GM18870 (cell line): ENCODE data around the gene SETD6.

Experiments used
- ATAC-seq: cut with Tn5 transposase; IDR thresholded peaks from one replicate; pipeline ENCODE4 v1.9.1; 2021; ENCODE audit warnings: moderate library complexity; ENCODE audit not compliant: unreplicated experiment

Gene SETD6

DNA sequence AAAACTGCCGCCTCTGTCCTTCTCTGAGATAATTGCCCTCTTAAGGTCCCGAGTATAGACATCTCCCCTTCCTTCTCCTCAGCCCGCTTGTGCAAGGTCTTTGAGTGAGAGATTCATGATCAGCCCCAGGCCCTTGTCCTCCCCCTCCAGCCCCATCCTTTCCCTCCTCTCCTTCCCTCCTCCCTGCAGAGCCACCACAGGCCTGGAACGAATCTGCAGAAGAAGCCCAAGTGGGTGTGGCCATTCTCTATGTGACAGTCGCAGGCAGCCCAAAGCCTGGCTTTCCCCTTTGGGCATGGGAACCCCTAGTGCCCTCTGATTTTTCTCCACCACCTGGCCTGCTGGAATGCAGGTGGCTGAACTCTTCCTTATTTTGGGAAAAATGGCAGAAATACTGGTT, 22.6 kb upstream of the SETD6 start:
- ATAC-seq, result no peak

DNA sequence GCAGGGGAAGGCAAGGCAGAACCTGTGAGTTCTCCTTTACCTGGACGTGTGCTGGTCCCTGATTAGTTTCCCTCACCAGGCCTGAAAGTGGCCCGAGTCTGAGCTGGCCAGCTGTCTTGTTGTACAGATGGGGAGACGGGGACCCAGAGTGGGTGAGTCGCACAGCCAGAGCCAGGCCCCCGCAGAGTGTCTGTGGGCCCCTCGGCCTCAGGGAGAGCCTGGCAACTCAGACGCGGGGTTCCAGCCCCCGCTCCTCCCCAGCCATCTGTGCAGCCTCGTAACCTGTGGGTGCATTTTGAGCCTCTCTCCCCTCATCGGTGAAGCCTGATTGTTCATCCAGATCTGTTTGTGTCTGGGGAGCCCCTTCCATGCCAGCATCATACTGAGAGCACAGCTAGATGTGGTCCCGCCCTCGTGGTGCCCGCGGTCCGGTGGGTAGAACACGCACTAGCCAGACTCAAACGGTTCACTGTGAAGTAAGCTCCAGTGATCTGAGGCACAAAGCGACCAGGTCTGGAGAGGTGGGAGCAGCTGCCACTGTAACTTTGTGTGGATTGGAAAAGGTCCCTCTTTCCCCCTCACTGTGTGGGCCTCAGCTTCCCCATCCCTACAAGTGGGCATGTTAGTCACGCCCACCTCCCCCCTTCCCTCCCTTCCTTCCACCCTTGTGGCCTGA, 21.4 kb upstream of the SETD6 start:
- no peak for ATAC-seq

DNA sequence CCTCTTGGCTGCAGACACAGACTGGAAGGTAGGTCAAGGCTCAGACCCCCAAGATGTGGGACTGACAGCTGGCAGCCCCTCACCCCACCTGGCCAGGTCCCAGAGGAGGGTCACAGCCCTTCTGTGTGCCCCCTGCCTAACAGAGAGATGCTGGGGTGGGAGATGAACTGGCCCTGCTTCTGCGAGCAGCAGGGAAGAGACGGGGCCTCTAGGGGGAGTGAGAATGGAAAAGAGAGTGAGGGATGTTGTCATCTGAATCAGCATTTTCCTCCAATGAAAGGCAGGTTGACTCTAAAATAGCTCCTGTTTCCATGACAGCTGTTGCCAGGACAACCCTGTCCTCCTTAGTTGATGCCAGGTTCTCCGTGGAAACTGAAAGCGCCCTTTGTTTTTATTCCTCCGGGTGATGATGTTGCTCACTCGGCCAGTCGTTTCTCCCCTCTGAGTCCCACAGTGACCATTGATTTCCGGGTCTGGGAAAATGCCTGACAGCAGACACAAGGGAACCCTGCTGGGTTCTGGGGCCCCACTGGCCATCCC, 20.3 kb upstream of the SETD6 start:
- peak; percentile 90 for ATAC-seq

DNA sequence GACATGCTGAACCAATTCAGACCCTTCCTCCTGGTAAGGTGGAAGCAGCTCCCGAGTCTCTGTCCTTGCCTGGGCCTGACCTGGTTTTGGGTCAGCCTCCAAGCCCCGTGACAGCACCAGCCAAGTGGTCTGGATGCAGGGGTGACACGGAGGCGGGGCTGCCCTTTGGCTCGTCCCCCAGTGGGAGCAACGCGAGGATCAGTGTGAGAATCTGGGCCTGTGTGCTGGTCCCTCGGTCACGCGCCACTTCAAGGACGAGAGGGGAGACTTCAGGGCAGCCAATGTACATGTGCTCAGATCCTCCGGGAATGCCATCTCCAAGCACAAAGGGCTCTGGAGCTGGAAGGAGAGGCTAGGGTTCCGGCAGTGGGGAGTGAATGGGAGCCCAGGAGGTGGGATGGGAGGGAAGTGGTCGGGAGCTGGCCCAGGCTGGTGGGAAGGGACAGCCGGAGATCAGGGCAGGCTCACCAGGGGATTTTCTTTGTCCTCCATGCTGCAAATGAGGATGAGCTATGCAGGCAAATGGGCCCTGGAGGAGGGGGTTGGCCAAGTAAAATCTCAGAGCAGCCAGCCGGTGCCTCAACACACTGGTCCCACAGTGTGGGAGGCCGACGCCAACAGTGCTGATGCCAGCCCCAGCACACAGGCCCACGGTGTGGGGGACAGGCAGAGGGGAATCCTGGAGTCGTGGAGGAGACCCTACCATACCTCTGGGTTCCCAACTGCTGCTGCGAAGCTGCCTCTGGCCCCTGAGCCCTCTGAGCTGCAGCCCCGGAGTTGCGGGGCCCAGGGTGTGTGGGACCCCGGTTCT, 19.6 kb upstream of the SETD6 start:
- no peak for ATAC-seq

DNA sequence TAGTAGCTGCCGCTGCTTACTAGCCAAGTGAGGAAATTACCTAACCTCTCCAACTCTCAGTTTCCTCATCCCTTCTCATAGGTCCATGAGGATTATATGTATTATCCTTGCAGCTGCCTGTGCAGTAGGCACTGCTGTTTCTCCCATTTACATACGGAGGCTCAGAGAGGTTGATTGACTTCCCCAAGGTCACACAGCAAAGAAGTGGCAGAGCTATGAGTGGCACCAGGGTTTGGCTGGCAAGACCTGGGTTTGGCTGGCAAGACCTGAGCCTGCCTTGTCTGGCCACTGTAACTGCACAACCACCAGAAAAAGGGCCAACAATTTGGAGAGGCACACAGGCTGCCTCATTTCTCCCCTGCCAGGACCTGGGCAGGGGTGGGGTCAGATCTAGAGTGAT, 17.8 kb upstream of the SETD6 start:
- ATAC-seq, result no peak

DNA sequence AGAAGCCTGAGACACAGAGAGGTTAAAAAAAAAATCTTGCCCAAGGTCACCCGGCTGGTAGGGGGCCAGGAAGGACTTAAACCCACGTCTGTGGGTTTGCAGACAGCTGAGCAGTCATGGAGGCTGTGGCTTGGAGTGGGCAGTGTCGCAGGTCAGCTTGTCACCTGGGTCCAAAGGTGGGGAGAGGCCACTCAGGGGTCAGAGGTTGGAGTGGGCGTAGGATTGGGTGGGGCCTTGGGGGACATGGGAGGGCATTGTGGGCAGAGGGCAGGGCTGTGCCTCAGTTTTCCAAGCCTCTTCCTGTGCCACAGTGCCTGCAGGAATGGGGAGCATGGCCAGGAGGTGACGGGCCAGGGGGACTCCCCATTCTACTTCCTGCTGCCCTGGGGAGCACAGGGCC, 17.4 kb upstream of the SETD6 start:
- no peak for ATAC-seq

DNA sequence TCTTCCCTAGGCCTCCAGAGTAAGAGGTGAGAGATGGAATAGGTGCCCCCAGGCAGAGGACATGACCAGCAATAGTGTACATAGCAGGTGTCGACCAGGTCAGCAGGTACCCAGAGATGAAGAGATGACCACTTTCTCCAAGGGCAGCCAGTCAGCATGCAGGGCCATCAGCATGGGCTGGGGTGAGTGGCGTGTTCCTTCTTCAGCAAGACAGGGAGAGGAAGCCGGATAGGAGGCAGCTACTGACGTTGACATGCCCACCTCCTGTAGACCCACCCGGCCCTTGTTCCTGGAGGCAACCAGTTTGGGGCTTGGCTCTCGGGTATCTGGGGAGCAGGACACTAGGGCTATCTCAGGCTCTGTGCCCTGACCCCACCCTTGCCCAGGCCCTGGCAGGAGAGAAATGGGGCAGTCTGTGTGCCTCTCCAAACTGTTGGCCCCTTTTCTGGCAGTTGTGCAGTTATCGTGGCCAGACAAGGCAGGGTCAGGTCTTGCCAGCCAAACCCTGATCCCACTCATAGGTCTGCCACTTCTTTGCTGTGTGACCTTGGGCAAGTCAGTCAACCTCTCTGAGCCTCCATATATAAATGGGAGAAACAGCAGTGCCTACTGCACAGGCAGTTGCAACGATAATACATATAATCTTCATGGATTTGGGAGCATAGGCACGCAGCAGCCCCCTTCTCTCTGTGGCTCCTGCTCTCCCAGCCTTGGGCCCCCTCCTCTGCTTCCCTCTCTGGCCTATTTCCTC, 16.8 kb upstream of the SETD6 start:
- no peak for ATAC-seq

DNA sequence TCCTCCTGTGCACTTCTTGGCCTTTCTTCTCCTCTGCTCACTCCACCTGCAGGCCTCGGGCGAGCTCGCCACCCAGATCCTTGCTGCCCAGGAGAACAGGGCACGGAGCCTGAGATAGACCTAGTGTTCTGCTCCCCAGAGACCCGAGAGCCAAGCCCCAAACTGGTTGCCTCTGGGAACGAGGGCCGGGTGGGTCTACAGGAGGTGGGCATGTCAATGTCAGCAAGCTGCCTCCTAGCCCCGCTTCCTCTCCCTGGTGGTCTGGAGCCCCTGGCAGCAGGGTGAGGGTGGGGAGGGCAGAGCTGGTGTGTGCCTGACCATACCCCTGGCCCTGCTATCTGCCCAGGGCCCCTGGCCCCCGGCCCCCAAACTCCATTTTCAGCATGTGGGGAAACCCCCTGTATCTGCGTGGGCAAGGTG, 16.2 kb upstream of the SETD6 start:
- no peak for ATAC-seq

DNA sequence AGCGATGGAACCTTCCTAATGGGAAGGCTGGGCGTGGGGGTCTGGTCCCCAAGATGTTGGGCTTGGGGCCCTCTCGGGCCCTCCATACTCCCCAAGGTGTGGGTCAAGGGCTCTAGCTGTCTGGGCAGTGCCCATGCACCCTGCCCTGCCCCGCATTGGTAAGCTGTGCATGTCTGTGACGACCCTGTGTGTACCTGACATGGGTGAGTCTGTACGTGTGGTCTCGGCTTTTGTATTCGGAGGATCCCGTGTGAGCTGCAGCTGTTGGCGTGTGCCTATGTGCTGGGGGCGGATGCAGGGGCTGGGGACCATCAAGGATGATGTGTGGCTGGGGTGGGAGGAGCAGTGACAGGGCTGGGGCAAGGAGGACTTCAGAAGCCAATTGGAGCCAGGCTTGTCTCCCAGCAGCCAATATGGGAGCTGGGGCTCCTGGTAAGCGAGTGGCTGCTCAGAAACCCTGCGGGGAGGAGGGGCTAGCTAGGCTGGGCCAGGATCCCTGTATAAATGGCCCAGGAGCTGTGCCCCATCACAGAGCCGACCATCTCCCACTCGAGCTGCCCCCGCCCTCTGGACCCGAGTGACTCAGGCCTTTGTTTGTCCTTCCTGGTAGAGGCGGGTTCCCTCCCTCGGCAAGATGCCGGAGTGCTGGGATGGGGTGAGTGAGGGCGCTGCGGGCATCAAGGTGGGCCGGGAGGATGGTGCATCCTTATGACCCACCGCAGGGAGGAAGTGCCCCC, 15.5 kb upstream of the SETD6 start, which contains the start of gene NDRG4:
Gene NDRG4, plus strand, starts transcription at position 529 of the 737 bp plus-strand sequence. Its CDS starts 106 bp downstream, at position 635.
- no peak for ATAC-seq

DNA sequence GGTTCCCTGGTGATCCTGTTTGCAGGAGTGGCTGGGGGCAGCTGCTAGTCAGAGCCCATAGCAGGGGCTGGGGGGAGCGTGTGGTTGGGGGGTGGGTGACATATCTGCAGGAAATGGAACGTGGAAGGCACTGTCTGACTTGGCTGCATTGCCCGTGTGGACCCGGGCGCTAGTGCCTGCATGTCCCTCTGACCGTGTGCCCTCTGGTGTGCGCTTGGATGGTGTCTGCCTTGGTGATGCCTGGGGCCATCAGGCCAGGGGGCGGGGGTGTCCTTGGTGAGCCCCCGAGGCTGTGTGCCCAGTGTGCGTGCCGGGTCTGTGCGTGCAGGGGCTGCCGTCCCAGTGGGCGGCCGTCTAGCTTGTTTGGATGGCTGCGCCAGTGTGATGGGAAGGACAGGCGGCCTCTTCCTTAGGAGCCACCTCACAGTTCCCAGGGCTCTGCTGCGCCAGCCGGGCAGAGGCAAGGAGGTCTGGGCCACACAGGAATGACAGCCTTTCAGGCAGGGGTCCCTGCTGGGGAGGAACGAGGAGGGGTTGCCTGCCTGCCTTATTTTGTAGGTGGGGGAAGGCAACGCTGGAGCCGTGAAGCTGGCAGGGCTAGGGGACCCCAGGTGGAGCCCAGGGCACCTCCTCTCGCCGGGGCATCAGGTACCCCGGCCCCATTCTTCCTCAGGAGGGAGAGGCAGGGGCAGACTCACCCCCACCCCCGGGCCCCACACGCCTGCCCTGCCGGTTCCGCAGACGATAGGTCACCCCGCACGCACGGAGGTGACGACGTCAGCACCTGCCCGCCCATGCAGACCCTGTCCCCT, 14.7 kb upstream of the SETD6 start:
- no peak for ATAC-seq

DNA sequence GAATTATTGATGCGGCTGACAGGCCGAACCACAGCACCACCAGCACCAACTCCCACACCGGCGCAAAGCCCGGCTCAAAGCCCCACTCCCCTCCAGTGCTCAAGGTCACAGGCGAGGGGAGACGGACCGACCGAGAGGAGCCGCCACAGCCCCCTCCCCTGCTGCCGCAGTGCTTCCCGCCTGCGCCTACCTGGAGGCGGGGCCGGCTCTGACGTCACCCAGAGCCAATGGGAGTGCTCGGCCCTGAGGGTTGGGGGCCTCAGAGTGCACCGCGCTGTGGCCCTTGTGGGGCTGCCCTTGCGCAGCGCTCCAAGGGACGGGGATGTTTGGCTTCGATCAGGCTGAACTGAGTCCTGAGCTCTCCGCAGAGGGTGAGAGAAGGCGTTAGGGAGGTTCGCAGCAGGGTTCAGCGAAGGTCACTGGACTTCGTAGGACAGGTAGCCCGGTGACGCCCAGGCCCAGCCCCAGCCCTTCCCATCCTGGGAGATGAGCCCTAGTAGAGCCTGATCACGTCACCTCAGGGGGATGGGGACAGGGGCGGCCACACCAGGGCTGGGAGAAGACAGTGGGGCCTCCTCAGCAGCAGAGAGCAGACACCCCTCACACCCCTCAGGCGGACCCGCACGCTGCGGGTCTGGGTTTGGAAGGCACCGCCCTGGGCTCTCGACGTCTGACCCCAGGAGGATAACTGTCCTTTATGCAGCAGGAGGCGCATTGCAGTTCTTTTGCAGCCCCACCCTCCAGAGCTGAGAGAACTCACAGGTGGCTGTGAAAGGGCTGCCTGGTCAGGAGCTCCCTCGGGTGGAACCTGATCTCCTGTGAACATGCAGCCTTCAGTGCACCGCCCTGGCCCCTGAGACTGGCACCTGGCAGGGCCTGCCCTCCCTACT, 13.8 kb upstream of the SETD6 start:
- ATAC-seq, result no peak

DNA sequence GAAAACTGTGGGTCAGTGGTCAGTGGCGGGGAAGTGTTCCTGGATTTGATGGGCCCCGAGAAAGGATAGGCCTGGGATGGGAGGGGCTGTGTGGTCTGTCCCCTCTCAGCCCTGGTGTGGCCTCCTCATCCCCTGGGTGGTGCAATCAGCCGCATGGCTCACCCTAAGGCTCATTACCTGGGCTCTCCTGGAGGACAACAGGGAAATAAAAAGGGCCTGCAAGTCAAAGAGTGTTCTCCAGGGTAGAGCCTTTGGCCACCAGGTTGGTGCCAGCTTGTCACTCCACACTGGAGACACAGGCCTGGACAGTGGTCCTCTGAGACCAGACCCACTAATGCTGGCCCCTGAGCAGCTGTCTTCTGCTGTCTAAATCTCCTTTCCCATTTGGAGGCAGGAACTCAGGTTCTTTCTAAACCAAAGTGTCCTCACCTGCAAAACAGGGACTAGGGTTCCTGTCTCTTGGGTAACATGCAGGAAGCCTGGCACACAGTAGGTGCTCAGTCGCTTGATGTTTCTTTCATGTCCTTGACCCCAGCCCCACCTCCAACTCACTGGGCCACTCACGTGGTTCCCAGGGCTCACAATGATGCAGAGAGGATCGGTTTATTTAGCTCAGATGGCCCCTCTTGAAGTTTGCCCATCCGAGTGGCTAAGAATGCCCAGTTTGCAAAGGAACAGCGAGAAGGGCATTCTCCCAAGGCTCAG, 12.9 kb upstream of the SETD6 start:
- no peak for ATAC-seq

DNA sequence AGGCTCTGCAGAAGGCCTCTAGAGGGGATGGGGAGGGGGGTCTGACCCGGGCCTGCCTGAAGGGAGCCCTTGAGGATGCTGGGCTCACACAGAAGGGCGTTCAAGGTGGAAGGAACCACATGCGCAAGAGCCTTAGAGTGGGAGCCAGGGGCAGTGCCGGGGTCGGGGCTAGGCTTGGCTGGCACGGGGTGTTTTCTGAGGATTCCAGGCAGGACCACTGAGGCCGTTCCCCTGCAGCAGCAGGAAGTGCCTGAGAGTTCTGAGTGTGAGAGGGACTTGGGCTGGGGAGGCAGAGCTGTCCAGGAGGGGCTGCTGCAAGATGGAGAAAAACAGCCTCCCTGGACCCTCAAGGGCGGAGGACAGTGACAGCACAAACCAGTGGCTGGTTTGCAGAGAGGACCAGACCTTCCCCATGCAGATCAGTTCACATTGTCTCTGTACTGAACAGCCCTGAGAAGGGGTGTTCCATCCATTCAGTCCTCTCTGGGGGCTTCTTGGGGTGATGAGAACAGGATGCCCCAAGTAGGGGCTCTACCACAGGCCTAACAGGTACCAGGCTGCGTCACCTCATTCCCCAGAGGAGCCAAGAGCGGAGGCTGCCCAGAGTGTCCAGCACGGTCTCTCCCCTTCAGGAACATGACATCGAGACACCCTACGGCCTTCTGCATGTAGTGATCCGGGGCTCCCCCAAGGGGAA, 12.0 kb upstream of the SETD6 start:
- ATAC-seq, result no peak

DNA sequence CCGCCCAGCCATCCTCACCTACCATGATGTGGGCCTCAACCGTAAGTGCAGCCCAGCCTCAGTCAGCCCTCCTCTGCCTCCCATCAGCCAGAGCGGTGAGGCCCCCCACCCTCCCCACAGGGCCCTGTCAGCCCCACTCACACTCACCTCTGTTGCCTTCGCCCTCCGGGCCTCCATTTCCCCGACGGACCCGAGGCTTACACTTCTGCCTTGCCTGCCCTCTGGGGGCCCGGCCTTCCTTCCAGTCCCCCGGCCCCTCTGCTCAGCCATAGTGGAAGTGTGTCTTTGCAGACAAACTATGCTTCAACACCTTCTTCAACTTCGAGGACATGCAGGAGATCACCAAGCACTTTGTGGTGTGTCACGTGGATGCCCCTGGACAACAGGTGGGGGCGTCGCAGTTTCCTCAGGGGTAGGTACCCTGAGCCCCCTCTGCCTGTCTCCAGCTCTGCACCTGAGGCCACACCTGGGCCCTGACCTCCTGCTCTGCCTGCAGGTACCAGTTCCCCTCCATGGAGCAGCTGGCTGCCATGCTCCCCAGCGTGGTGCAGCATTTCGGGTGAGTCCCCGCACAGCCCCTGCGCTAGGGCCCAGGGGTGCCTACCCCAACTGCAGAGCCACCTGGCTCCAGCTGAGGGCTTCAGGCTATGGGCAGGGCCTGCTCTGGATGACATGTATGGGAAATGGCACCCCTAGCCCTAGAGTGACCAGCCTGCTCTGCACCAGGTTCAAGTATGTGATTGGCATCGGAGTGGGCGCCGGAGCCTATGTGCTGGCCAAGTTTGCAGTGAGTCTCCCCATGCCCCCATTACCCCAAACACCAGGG, 11.2 kb upstream of the SETD6 start:
- no peak for ATAC-seq

DNA sequence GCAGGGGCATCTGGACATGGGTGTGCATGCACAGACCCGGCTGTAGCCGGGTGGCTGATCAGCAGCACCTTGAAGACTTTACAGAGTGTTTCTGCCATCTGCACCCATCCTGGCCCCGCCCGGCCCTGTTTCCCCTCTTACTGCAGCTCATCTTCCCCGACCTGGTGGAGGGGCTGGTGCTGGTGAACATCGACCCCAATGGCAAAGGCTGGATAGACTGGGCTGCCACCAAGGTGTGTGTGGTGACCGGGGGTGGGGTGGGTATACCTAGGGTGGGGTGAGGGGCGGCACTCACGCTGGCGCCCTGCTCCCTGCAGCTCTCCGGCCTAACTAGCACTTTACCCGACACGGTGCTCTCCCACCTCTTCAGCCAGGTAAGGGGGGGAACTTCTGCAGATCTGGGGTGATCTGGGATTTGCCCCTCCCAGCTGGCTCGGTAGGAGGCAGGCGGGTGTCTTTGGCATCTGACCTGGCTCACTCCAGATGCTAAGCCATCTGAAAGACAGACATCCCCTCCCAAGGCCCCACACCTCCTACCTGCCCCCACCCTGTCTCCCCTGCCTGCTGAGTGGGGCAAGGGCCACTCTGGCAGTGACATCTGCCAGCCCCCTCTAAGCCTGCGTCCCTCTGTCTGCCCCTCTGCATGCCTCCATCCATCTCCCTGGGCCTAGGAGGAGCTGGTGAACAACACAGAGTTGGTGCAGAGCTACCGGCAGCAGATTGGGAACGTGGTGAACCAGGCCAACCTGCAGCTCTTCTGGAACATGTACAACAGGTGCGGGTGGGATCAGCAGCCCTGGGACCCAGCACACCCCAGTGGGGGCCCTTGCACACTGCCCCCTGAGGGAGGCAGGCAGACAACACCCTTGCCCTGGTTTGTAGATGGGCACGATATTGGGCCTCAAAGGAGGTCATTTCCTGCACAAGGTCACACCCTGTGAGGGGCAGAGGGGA, 8.8 kb upstream of the SETD6 start:
- no peak for ATAC-seq
